GM19324 (cell line): ENCODE measurements around the gene MYCT1.

Experiments used
- ATAC-seq: cut with Tn5 transposase; IDR thresholded peaks from one replicate; pipeline ENCODE4 v1.9.1; 2021; ENCODE audit warnings: mild to moderate bottlenecking, moderate library complexity; ENCODE audit not compliant: unreplicated experiment, low FRiP score

The MYCT1 gene

GRCh38 chr6:152720974-152721373, 23.3 kb downstream of the MYCT1 start:
- no peak for ATAC-seq

GRCh38 chr6:152721956-152722355, 24.3 kb downstream of the MYCT1 start:
- ATAC-seq: no peak

GRCh38 chr6:152723398-152723797, 25.7 kb downstream of the MYCT1 start:
- ATAC-seq: no peak

GRCh38 chr6:152726313-152726712, 28.6 kb downstream of the MYCT1 start:
- no peak for ATAC-seq

GRCh38 chr6:152727507-152727906, 29.8 kb downstream of the MYCT1 start:
- ATAC-seq: no peak

- ATAC-seq: no peak
These were observed 36.9 kb downstream of the MYCT1 start for GRCh38 chr6:152734630-152735029.

- ATAC-seq: no peak
These were observed 39.1 kb downstream of the MYCT1 start for GRCh38 chr6:152736687-152737273.

- ATAC-seq: no peak
These were observed 47.9 kb downstream of the MYCT1 start for GRCh38 chr6:152745509-152746171.

GRCh38 chr6:152746172-152746553, 48.5 kb downstream of the MYCT1 start:
- ATAC-seq: no peak

- no peak for ATAC-seq
These were observed 51.1 kb downstream of the MYCT1 start for GRCh38 chr6:152748843-152749242.

- no peak for ATAC-seq
These were observed 51.6 kb downstream of the MYCT1 start for GRCh38 chr6:152749336-152749735.

GRCh38 chr6:152750694-152751093, 53.0 kb downstream of the MYCT1 start, which contains the start of gene VIP:
Gene VIP (plus strand): TSS chr6:152750797. CDS start chr6:152752178, 1,381 bp downstream.
- ATAC-seq: no peak

GRCh38 chr6:152765331-152765730, 67.6 kb downstream of the MYCT1 start:
- no peak for ATAC-seq

GRCh38 chr6:152769159-152769558, 71.5 kb downstream of the MYCT1 start:
- ATAC-seq: no peak

GRCh38 chr6:152769993-152770392, 72.3 kb downstream of the MYCT1 start:
- ATAC-seq: no peak

GRCh38 chr6:152771061-152771687, 73.5 kb downstream of the MYCT1 start:
- no peak for ATAC-seq
